Esophagus muscularis mucosa (tissue), 3 donors: ENCODE data around the gene FGF12.

Experiments
- EP300 ChIP-seq: sonication (generic); formaldehyde crosslinking; IDR thresholded peaks from one replicate; pipeline ENCODE4 v1.6.1; 2017; ENCODE audit warnings: antibody characterized with exemption
- TF ChIP-seq, protein P1 (sequence below), 3 experiments: fragments of 200-600 bp in 2 of 3; fragments of 450-650 bp in 1 of 3; sonication (generic) in 2 of 3; IDR thresholded peaks; one replicate each; pipeline ENCODE4 v1.5.1; 2017 to 2019; ENCODE audit warnings: antibody characterized with exemption in 3 of 3, mild to moderate bottlenecking in 2 of 3, moderate library complexity in 1 of 3

DNA sequence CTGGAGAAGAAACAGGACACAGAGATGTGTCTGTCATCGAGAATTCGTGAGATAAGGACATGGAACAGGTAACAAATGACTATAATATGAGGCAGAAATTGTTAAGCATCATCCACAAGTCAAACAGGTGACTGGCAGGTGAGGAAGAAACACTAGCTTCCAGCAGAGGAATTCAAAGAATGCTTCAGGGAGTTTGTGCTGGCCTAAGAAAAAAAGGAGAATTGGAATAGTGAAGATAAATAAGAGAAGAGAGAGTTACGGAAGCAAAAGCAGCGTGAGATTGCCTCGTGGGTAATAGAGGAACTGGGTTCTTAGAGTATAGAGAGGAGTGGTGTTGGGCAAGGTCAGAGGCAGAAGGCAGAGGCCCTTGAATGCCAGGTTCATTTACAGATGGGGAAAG lies 22.9 kb upstream of the FGF12 start:
- TF ChIP-seq, protein P1, sequence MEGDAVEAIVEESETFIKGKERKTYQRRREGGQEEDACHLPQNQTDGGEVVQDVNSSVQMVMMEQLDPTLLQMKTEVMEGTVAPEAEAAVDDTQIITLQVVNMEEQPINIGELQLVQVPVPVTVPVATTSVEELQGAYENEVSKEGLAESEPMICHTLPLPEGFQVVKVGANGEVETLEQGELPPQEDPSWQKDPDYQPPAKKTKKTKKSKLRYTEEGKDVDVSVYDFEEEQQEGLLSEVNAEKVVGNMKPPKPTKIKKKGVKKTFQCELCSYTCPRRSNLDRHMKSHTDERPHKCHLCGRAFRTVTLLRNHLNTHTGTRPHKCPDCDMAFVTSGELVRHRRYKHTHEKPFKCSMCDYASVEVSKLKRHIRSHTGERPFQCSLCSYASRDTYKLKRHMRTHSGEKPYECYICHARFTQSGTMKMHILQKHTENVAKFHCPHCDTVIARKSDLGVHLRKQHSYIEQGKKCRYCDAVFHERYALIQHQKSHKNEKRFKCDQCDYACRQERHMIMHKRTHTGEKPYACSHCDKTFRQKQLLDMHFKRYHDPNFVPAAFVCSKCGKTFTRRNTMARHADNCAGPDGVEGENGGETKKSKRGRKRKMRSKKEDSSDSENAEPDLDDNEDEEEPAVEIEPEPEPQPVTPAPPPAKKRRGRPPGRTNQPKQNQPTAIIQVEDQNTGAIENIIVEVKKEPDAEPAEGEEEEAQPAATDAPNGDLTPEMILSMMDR (IDR thresholded peaks at IDR 0.05): no peak
- TF ChIP-seq EP300: no peak
